Ascending aorta (tissue), 2 donors: ENCODE results near the gene B3GNT3. TPM values are rescaled to one million over a fixed set of nuclear protein-coding genes. Genes with fewer than 3 reads are reported as not detected.

Experiments used
- DNase-seq, 2 donors: peaks; one replicate each; pipeline ENCODE4 v3.0.0-alpha.2; 2019; ENCODE audit warnings: low spot score in 2 of 2
- H3K27ac ChIP-seq, 2 donors: fragments of 200-600 bp; sonication (generic); one replicate each; pipeline ENCODE4 v1.5.1; 2016 to 2017; ENCODE audit warnings: mild to moderate bottlenecking in 1 of 2
- H3K27me3 ChIP-seq: fragments of 200-600 bp; sonication (generic); one replicate; pipeline ENCODE4 v1.5.1; 2017
- H3K36me3 ChIP-seq, 2 donors: fragments of 200-600 bp; sonication (generic); one replicate each; pipeline ENCODE4 v1.5.1; 2016
- H3K4me1 ChIP-seq, 2 donors: fragments of 200-600 bp; sonication (generic); one replicate each; pipeline ENCODE4 v1.5.1; 2016 to 2017; ENCODE audit warnings: mild to moderate bottlenecking in 1 of 2
- H3K4me3 ChIP-seq, 2 donors: fragments of 200-600 bp; sonication (generic); one replicate each; pipeline ENCODE4 v1.5.1; 2016 to 2017; ENCODE audit warnings: mild to moderate bottlenecking in 1 of 2
- H3K9me3 ChIP-seq, 2 donors: fragments of 200-600 bp; sonication (generic); one replicate each; pipeline ENCODE4 v1.5.1; 2016
- intact Hi-C: fragments of 100-400 bp; cut with DNase I; formaldehyde crosslinking; loops from one replicate; pipeline ENCODE4 v1.15.1; 2023
- total RNA-seq: library from RNA; depleted of rRNA; stranded (reverse); fragments of >200 nt; gene quantifications from one replicate; pipeline ENCODE4 v1.1.0, GENCODE V29; 2016
- TF ChIP-seq, protein P1 (sequence below), 3 experiments: fragments of 200-600 bp in 2 of 3; fragments of 450-650 bp in 1 of 3; sonication (generic) in 2 of 3; IDR thresholded peaks; one replicate each; pipeline ENCODE4 v1.5.1; 2016 to 2019; ENCODE audit warnings: antibody characterized with exemption in 3 of 3, mild to moderate bottlenecking in 1 of 3, moderate library complexity in 1 of 3

The B3GNT3 gene
- total RNA-seq, 1 donor from 2014 or later: 0.64 TPM

DNA sequence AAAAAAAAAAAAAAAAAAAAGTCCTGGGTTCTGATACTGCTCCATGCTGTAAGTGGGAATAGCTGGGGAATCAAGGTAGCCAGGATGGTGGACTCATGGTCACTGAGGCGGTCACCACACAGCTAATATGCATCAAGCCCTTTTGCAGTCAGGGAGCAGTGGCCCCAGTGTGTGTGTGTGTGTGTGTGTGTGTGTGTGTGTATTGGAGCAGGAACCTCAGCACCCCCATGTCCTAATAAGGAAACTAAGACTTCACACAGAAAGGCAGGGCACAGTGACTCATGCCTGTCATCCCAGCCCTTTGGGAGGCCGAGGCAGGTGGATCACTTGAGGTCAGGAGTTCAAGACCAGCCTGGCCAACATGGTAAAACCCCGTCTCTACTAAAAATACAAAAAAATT, 12.0 kb downstream of the B3GNT3 start:
- H3K27ac ChIP-seq: no peak overlapping the region
- H3K36me3 ChIP-seq: no peaks in the 10 kb centered on the region
- H3K27me3 ChIP-seq: no peaks in the 10 kb centered on the region
- H3K9me3 ChIP-seq: no peaks in the 10 kb centered on the region
- TF ChIP-seq, protein P1, sequence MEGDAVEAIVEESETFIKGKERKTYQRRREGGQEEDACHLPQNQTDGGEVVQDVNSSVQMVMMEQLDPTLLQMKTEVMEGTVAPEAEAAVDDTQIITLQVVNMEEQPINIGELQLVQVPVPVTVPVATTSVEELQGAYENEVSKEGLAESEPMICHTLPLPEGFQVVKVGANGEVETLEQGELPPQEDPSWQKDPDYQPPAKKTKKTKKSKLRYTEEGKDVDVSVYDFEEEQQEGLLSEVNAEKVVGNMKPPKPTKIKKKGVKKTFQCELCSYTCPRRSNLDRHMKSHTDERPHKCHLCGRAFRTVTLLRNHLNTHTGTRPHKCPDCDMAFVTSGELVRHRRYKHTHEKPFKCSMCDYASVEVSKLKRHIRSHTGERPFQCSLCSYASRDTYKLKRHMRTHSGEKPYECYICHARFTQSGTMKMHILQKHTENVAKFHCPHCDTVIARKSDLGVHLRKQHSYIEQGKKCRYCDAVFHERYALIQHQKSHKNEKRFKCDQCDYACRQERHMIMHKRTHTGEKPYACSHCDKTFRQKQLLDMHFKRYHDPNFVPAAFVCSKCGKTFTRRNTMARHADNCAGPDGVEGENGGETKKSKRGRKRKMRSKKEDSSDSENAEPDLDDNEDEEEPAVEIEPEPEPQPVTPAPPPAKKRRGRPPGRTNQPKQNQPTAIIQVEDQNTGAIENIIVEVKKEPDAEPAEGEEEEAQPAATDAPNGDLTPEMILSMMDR (IDR thresholded peaks at IDR 0.05): no peak
- no peak for DNase-seq
- intact Hi-C loops: no loop called here
- H3K4me3 ChIP-seq: no peak overlapping the region
- no peaks in the 10 kb centered on the region for H3K4me1 ChIP-seq

DNA sequence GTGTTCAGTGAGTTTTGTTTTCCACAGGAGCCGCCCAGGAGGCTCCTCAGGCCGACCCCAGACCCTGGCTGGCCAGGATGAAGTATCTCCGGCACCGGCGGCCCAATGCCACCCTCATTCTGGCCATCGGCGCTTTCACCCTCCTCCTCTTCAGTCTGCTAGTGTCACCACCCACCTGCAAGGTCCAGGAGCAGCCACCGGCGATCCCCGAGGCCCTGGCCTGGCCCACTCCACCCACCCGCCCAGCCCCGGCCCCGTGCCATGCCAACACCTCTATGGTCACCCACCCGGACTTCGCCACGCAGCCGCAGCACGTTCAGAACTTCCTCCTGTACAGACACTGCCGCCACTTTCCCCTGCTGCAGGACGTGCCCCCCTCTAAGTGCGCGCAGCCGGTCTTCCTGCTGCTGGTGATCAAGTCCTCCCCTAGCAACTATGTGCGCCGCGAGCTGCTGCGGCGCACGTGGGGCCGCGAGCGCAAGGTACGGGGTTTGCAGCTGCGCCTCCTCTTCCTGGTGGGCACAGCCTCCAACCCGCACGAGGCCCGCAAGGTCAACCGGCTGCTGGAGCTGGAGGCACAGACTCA, 12.9 kb downstream of the B3GNT3 start:
- H3K4me1 ChIP-seq: no peaks in the 10 kb centered on the region
- no peaks in the 10 kb centered on the region for H3K9me3 ChIP-seq
- no peaks in the 10 kb centered on the region for H3K36me3 ChIP-seq
- no peaks in the 10 kb centered on the region for H3K27me3 ChIP-seq
- TF ChIP-seq, protein P1 (IDR thresholded peaks at IDR 0.05): no peak
- DNase-seq: no peak
- H3K27ac ChIP-seq: no peak overlapping the region
- intact Hi-C loops: no loop called here
- H3K4me3 ChIP-seq: no peak overlapping the region

DNA sequence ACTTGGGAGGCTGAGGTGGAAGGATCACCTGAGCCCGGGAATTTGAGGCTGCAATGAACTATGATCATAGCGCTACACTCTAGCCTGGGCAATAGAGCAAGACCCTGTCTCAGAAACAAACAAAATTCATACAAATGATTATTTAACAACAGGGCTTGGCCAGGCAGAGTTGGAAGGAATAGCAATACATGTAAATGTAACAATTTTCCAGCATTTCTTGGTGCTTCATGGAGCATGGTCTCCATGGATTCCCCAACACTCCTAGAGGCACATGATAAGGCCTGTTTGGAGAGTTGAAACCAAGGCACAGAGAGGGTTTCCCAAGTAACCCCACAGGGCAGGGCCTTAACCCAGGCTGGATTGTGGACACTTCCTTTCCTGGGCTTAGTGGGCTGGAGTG, 16.2 kb downstream of the B3GNT3 start:
- Histone ChIP-seq H3K36me3 (no peaks in the 10 kb centered on the region), H3K27ac (no peak overlapping the region), H3K27me3 (no peaks in the 10 kb centered on the region), H3K4me1 (no peaks in the 10 kb centered on the region), H3K9me3 (no peaks in the 10 kb centered on the region), H3K4me3 (no peak overlapping the region)
- intact Hi-C loops: no loop called here
- no peak for DNase-seq
- TF ChIP-seq, protein P1 (IDR thresholded peaks at IDR 0.05): no peak

DNA sequence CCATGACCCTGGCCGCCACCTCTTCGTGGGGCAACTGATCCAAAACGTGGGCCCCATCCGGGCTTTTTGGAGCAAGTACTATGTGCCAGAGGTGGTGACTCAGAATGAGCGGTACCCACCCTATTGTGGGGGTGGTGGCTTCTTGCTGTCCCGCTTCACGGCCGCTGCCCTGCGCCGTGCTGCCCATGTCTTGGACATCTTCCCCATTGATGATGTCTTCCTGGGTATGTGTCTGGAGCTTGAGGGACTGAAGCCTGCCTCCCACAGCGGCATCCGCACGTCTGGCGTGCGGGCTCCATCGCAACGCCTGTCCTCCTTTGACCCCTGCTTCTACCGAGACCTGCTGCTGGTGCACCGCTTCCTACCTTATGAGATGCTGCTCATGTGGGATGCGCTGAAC, 16.7 kb downstream of the B3GNT3 start:
- Histone ChIP-seq H3K36me3 (no peaks in the 10 kb centered on the region), H3K9me3 (no peaks in the 10 kb centered on the region), H3K4me3 (no peak overlapping the region), H3K4me1 (no peaks in the 10 kb centered on the region), H3K27me3 (no peaks in the 10 kb centered on the region), H3K27ac (no peak overlapping the region)
- DNase-seq: no peak
- TF ChIP-seq, protein P1 (IDR thresholded peaks at IDR 0.05): no peak
- intact Hi-C loops: no loop called here

DNA sequence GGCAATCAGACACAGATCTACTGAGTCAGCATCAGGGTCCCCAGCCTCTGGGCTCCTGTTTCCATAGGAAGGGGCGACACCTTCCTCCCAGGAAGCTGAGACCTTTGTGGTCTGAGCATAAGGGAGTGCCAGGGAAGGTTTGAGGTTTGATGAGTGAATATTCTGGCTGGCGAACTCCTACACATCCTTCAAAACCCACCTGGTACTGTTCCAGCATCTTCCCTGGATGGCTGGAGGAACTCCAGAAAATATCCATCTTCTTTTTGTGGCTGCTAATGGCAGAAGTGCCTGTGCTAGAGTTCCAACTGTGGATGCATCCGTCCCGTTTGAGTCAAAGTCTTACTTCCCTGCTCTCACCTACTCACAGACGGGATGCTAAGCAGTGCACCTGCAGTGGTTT, 17.2 kb downstream of the B3GNT3 start:
- no peaks in the 10 kb centered on the region for H3K27me3 ChIP-seq
- TF ChIP-seq, protein P1 (IDR thresholded peaks at IDR 0.05): no peak
- H3K4me3 ChIP-seq: no peak overlapping the region
- DNase-seq: no peak
- intact Hi-C loops: no loop called here
- H3K9me3 ChIP-seq: no peaks in the 10 kb centered on the region
- no peaks in the 10 kb centered on the region for H3K36me3 ChIP-seq
- no peak overlapping the region for H3K27ac ChIP-seq
- H3K4me1 ChIP-seq: no peaks in the 10 kb centered on the region
